GM18520 (cell line): ENCODE measurements around the gene TCEANC2.

Experiments
- ATAC-seq: cut with Tn5 transposase; IDR thresholded peaks from one replicate; pipeline ENCODE4 v1.9.1; 2021; ENCODE audit not compliant: unreplicated experiment

TCEANC2 gene

DNA sequence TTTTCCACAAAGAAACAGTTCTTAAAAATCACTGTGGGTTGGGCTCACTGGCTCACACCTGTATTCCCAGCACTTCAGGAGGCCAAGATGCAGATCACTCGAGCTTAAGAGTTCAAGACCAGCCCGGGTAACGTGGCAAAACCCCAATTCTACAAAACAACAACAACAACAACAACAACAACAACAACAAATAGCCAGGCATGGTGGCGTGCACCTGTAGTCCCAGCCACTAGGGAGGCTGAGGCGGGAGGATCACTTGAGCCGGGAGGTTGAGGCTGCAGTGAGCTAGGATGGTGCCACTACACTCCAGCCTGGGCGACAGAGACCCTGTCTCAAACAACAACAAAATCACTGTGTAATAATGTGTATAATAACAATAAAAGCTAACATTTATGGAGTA is 58.6 kb downstream of the TCEANC2 start:
- no peak for ATAC-seq

DNA sequence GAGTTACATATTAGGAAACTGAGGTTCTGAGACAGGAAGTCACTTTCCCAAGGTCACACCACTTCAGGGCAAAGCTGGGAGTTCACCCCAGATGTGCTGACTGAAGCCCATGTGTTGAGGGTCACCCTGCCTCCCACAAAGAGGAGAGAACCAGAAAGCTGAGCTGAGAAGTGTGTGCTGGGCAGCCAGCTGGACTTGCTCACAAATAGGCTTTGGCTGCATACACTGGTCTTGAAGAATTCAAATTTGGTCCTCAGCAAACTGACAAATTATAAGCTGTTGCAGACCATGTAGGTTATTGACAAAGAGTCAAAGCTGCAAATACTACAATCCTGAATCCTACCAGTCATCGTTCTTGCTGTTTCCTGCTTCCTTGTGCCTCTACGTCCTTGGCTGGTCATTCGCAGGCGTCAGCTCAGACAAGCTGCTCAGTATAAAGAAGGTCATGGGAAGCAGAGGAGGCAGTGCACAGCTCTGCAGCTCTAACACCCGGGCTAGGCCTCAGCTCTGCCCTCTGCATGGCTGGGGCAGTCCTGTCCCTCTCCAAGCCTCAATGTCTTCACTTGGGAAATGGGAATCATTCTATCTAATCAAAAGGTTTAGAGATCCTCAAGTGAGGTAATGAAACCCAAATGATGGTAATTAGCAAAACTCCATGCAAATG is 59.4 kb downstream of the TCEANC2 start:
- no peak for ATAC-seq

DNA sequence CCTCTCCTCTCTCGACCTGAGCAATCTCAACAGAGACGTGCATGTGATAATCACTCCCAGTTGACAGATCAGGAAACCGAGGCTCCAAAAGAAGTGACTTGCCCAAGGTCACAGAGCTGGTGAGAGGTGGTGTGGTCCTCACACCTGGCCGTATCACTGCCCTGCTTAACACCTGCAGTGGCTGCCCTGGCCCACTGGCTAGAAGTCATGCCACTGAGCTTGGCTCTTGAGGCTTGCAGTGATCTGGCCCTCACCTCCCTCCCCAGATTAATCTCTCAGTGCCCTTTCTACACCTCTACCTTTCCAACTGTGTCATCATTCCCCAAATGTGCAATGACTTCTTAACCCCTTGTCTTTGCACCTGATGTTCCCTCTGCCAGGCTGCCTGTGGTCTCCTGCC is 60.6 kb downstream of the TCEANC2 start:
- no peak for ATAC-seq

DNA sequence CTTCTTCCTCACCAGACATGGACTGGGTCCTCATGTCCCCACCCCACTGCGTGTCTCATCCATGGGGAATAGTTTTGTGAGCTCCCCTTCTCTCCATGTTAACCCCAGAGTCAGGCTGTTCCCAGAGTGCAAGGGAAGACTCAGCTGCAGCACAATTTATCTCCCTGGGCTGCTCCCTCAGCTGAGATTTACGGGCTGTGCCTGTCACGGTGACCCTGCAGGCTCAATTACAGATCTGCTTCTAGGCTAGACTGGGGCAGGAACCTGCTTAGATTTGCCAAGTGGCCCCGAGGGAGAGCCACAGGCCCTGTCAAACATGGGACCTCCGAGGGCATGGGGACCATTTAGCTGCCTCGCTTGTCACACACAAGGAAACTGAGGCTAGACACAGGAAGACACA is 61.5 kb downstream of the TCEANC2 start:
- ATAC-seq: no peak

DNA sequence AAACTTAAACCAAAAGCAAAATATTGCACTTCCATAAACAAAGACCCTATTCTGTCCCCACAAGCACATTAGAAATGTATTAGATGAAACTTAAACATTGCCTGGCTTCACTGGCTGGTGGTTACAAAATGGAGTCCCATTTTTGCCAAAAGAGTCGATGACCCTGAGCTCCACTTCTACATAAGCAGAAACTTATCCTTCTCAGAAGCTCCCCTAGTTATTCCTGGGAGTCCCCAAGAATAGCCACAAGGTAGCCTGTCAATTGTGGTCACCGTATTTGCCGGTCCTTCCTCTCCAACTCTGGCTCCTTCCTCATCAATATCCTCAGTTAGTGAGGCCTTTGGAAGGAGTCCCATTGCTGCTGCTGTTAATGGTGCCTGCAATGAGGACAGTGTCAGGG is 62.1 kb downstream of the TCEANC2 start:
- ATAC-seq: no peak

DNA sequence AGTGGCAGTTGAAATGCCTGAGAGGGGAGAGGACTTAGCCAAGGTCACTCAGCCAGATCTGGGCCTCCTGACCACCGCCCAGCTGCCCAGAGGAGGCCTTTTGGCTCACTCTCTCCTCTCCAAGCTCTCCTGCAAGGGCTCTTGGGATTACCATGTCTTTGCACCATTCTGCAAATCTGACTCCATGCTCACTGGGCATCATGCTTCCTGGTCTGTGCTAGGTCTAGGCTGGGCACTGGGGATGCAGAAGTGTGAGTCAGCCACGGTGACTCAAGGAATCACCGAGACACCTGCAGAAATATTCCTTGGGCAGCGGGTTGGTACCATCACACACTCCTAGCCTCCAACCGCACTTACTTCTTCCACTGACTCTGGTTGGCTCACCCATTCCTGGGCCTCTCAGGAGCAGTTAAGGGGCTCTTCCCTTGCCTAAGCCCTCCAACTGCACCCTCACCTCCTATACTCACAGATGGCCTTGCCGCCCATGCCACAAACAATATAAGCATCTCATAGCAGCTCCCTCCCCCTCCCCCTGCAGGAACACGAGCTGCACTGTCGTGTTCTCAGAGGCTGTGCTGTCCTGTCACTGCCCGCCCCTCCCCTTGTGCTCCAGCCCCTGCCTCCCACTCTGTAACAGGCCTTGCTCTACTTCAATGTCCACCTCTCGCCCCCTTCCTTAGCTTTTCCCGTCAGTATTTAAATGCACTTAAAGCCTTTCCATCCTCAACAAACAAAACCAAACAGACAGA is 64.6 kb downstream of the TCEANC2 start:
- no peak for ATAC-seq

DNA sequence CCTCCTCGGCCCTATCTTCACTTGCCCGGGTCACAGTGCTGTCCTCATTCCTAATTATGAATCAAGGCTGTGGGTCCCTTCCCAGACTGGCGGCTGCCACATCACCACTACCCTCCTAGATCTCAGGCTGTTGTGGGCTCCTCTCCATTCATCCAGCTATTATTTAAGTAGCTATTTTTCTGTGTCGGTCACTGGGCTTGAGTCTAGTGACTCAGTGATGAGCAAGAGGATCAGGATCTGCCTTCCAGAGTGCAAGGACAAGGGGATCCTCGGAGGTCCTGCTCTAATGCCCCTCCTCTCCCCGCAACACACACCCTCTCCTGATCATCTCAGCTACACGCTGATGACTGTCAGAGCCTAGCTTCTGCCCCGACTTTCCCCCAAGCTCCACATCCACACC is 65.3 kb downstream of the TCEANC2 start:
- ATAC-seq: no peak

- no peak for ATAC-seq
Measured at GRCh38 chr1:54120018-54120697, 66.8 kb downstream of the TCEANC2 start.

GRCh38 chr1:54120698-54121481 is 67.5 kb downstream of the TCEANC2 start:
- no peak for ATAC-seq

DNA sequence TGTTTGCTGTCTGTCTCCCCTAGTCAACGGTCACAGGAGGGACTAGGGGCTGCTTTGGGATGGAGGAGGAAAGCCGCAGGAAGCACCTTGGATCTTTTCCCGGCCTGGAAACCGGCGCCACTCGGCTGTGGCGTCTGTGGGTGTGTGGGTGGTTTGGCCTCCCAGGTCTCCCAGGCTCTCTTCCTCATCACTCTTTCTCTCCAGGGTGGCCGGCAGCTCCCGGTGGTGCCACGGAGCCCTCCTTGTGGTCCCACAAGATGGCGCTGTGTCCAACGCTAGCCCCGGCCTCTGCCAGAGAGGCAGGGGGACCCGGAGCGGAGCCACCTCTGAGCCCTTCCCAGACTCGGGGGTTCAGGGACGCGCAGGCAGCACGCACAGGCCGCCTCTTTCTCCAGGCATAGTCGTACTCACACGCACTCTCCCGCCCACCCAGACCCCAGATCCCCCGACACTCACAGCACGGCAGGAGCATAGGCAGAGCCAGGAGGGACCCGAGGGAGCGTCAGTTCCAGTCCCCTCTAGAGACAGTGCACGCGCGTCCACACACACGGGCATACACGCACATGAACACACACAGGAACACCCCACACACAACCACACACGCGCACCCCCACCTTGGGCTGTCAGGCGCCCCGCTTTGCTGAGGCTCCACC is 68.2 kb downstream of the TCEANC2 start:
- no peak for ATAC-seq

DNA sequence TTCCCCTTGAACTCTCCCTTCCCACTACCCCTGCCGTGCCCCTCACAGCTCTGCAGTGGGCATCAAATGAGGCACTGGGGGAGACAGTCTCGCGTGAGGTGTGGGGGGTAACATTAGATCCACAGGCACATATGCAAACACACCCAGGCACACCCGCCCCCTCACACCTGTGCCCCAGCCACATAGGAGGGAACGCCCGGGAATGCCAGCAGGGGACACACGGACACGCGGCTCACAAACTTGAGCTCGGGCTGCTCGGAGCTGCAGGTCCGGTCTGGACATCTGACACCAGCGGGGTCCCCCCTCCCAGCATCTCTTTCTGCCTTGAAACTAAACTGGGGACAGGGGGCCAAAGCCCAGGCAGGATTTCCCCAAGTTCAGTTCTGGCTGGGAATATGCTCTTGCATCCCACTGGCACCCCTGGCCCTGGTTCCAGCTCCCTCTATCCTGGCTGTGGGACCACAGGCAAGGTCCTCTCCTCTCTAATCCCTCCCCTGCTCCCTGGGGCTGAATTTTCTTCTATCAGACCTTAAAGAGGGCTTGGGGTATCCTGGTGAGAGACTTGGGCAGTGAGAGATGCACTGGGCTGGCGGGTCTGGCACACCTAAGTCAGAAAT is 68.8 kb downstream of the TCEANC2 start:
- no peak for ATAC-seq

GRCh38 chr1:54122992-54123391 is 69.6 kb downstream of the TCEANC2 start:
- ATAC-seq: no peak

- no peak for ATAC-seq
Measured at GRCh38 chr1:54124472-54124871, 71.1 kb downstream of the TCEANC2 start.

GRCh38 chr1:54124906-54125305 is 71.5 kb downstream of the TCEANC2 start:
- ATAC-seq: no peak

DNA sequence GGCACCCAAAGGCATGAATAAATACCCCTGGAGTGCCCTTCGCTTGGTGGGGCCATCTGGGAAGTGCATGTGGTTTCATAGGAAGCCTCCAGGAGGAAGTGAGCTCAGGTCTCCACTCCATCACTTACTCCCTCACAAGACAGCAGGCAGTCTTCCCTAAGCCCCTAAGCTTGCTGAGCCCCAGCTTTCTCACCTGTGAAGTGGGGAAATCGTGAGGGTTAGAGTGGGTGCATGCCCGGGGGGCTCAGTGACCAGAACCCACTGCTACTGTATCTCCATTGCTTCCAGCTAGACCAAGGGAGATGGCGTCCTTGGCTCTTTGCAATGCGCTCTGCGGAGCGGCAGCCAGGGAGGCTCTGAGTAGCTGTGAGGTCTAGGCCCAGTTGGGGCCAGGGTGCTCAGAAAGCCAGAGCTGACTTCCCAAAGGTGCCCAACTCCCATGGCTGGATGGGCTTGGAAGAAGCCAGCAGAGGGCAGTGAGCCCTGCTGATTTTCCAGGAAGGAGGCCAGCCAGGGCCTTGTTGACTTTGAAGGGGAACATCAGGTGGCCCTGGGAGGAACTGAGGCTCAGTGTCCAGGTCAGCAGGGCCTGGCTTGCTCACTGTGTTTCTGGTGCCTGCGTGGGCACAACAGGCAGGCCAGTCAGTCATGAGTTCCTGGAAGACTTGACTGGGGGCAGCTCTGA is 72.1 kb downstream of the TCEANC2 start:
- ATAC-seq: no peak

- ATAC-seq: no peak
Measured at GRCh38 chr1:54126271-54126815, 72.9 kb downstream of the TCEANC2 start.

- no peak for ATAC-seq
Measured at GRCh38 chr1:54127594-54128300, 74.3 kb downstream of the TCEANC2 start.

- no peak for ATAC-seq
Measured at GRCh38 chr1:54129858-54130257, 76.5 kb downstream of the TCEANC2 start.

DNA sequence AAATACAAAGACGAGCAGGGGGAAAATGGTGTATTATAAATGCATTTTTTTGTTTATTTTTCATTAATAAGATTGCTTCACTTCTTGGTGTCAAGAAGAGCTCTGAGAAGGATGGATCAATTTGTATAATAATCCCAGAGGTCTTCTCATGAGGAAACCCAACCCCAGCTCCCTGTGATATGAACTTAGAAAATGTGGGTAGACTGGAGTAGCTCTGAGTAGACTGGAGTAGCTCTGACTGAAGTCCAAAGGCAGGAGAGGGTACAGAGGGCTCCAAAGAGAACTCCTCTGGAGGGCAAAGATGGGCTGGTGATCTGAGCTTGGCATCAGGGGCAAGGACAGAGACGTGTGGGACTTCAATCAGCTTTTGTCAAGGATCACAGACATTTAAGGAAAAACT is 78.0 kb downstream of the TCEANC2 start:
- no peak for ATAC-seq
